Skeletal muscle tissue (tissue), 4 donors: Measurements from ENCODE around the gene OSBPL7. TPM values are rescaled to one million over a fixed set of nuclear protein-coding genes. Genes with fewer than 3 reads are reported as not detected.
A peak's percentile ranks its signal among the peaks of the same experiment; 100 is the strongest.

Source experiments
- H3K27ac ChIP-seq: one replicate; pipeline ENCODE4 v1.7.0; 2013; ENCODE audit warnings: mild to moderate bottlenecking, low read depth, low read length, inconsistent platforms
- H3K27me3 ChIP-seq, 3 donors: one replicate each; pipeline ENCODE4 v1.7.0; 2013; ENCODE audit warnings: low read length in 3 of 3; ENCODE audit not compliant: control insufficient read depth in 3 of 3, insufficient read depth in 3 of 3
- H3K36me3 ChIP-seq, 3 donors: one replicate each; pipeline ENCODE4 v1.7.0; 2013; ENCODE audit warnings: low read length in 3 of 3; ENCODE audit not compliant: control insufficient read depth in 3 of 3, insufficient read depth in 3 of 3
- H3K4me1 ChIP-seq, 3 donors: one replicate each; pipeline ENCODE4 v1.7.0; 2013; ENCODE audit warnings: low read length in 3 of 3, mild to moderate bottlenecking in 3 of 3; ENCODE audit not compliant: control insufficient read depth in 3 of 3, insufficient read depth in 3 of 3
- H3K4me3 ChIP-seq, 3 donors: one replicate each; pipeline ENCODE4 v1.7.0; 2013; ENCODE audit warnings: low read length in 3 of 3
- H3K9ac ChIP-seq, 3 donors: one replicate each; pipeline ENCODE4 v1.7.0; 2013; ENCODE audit warnings: low read length in 3 of 3, mild to moderate bottlenecking in 3 of 3, moderate library complexity in 2 of 3, low read depth in 1 of 3
- H3K9me3 ChIP-seq, 3 donors: one replicate each; pipeline ENCODE4 v1.7.0; 2013; ENCODE audit warnings: low read length in 3 of 3; ENCODE audit not compliant: control insufficient read depth in 3 of 3
- total RNA-seq: library from RNA; depleted of rRNA; stranded (reverse); fragments of >200 nt; gene quantifications from one replicate; pipeline ENCODE4 v1.2.3, GENCODE V29; 2014
- donor health status: Osteomylitis.

Gene OSBPL7
- total RNA-seq, 1 donor from 2014 or later = 8.4 TPM

GRCh38 chr17:47808830-47809480 lies 12.6 kb downstream of the OSBPL7 start:
- Histone ChIP-seq H3K9me3 (no peaks in the 10 kb centered on the region), H3K27me3 (no peaks in the 10 kb centered on the region), H3K4me3 (no peak overlapping the region), H3K9ac (no peak overlapping the region), H3K36me3 (peaks cover 43 to 61% (median 52%) of the 10 kb centered on the region in 3 donors), H3K4me1 (peaks cover 23 to 73% (median 24%) of the 10 kb centered on the region in 3 donors), H3K27ac (peak overlapping the region; percentile 92)

GRCh38 chr17:47808036-47808829 lies 13.4 kb downstream of the OSBPL7 start:
- Histone ChIP-seq H3K27ac (peak overlapping the region; percentile 92), H3K4me1 (peaks cover 23 to 72% (median 26%) of the 10 kb centered on the region in 3 donors), H3K36me3 (peaks cover 40 to 54% (median 45%) of the 10 kb centered on the region in 3 donors), H3K4me3 (no peak overlapping the region), H3K27me3 (no peaks in the 10 kb centered on the region), H3K9me3 (no peaks in the 10 kb centered on the region), H3K9ac (peak overlapping the region in 1 of 3 donors; percentile 8)

- no peaks in the 10 kb centered on the region for H3K9me3 ChIP-seq
- H3K36me3 ChIP-seq = peaks cover 32 to 46% (median 37%) of the 10 kb centered on the region in 3 donors
- H3K4me3 ChIP-seq = no peak overlapping the region
- H3K4me1 ChIP-seq = peaks cover 21 to 64% (median 23%) of the 10 kb centered on the region in 3 donors
- peak overlapping the region in 2 of 3 donors; percentile 16 to 20 for H3K9ac ChIP-seq
- H3K27ac ChIP-seq = peak overlapping the region; percentile 92
- no peaks in the 10 kb centered on the region for H3K27me3 ChIP-seq
These were observed 14.2 kb downstream of the OSBPL7 start for GRCh38 chr17:47807421-47807820.

DNA sequence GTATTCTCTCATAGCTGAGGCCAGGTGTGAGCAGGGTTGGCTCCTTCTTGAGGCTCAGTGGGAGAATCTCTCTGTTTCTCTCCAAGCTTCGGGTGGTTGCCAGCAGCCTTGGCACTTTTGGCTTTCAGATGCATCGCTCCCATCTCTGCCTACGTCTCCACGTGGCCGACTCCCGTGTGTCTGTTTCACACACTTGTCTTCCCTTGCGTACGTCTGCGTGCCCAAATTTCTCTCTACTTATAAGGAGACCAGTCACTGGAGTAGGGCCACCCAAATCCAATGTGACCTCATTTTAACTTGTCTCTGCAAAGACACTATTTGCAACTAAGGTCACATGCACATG lies 14.7 kb downstream of the OSBPL7 start:
- no peaks in the 10 kb centered on the region for H3K9me3 ChIP-seq
- H3K9ac ChIP-seq = peak overlapping the region in 1 of 3 donors; percentile 2
- no peak overlapping the region for H3K4me3 ChIP-seq
- peaks cover 30 to 43% (median 32%) of the 10 kb centered on the region in 3 donors for H3K36me3 ChIP-seq
- no peaks in the 10 kb centered on the region for H3K27me3 ChIP-seq
- peaks cover 20 to 62% (median 23%) of the 10 kb centered on the region in 3 donors for H3K4me1 ChIP-seq
- peak overlapping the region; percentile 92 for H3K27ac ChIP-seq

GRCh38 chr17:47806026-47806912 lies 15.3 kb downstream of the OSBPL7 start:
- H3K27ac ChIP-seq = peak overlapping the region; percentile 92
- peaks cover 28 to 37% (median 29%) of the 10 kb centered on the region in 3 donors for H3K36me3 ChIP-seq
- H3K4me1 ChIP-seq = peaks cover 16 to 56% (median 23%) of the 10 kb centered on the region in 3 donors
- H3K27me3 ChIP-seq = no peaks in the 10 kb centered on the region
- peak overlapping the region in 1 of 3 donors; percentile 35 for H3K4me3 ChIP-seq
- H3K9ac ChIP-seq = peak overlapping the region in 2 of 3 donors; percentile 54 to 59
- H3K9me3 ChIP-seq = no peaks in the 10 kb centered on the region

GRCh38 chr17:47804461-47804860 lies 17.1 kb downstream of the OSBPL7 start:
- H3K4me1 ChIP-seq = peaks cover 15 to 39% (median 23%) of the 10 kb centered on the region in 3 donors
- no peaks in the 10 kb centered on the region for H3K27me3 ChIP-seq
- no peaks in the 10 kb centered on the region for H3K9me3 ChIP-seq
- peaks cover 20 to 27% (median 25%) of the 10 kb centered on the region in 3 donors for H3K36me3 ChIP-seq
- no peak overlapping the region for H3K9ac ChIP-seq
- H3K27ac ChIP-seq = no peak overlapping the region
- no peak overlapping the region for H3K4me3 ChIP-seq

- Histone ChIP-seq H3K9ac (no peak overlapping the region), H3K9me3 (no peaks in the 10 kb centered on the region), H3K27ac (no peak overlapping the region), H3K4me1 (peaks cover 15 to 35% (median 23%) of the 10 kb centered on the region in 3 donors), H3K4me3 (no peak overlapping the region), H3K27me3 (no peaks in the 10 kb centered on the region), H3K36me3 (peaks cover 13 to 20% (median 18%) of the 10 kb centered on the region in 3 donors)
These were observed 17.8 kb downstream of the OSBPL7 start for GRCh38 chr17:47803751-47804150.

GRCh38 chr17:47803201-47803600 lies 18.4 kb downstream of the OSBPL7 start:
- Histone ChIP-seq H3K27me3 (no peaks in the 10 kb centered on the region), H3K27ac (no peak overlapping the region), H3K4me1 (peaks cover 15 to 33% (median 23%) of the 10 kb centered on the region in 3 donors), H3K9me3 (no peaks in the 10 kb centered on the region), H3K9ac (no peak overlapping the region), H3K36me3 (peaks cover 7 to 14% (median 12%) of the 10 kb centered on the region in 3 donors), H3K4me3 (no peak overlapping the region)

GRCh38 chr17:47802341-47803022 lies 19.1 kb downstream of the OSBPL7 start:
- peaks cover under 1 to 7% (median 5%) of the 10 kb centered on the region in 3 donors for H3K36me3 ChIP-seq
- H3K9ac ChIP-seq = no peak overlapping the region
- H3K27me3 ChIP-seq = no peaks in the 10 kb centered on the region
- H3K27ac ChIP-seq = no peak overlapping the region
- peaks cover 15 to 26% (median 19%) of the 10 kb centered on the region in 3 donors for H3K4me1 ChIP-seq
- H3K4me3 ChIP-seq = no peak overlapping the region
- no peaks in the 10 kb centered on the region for H3K9me3 ChIP-seq
